Right ventricle myocardium inferior (tissue), 1 donor: Measurements from ENCODE around the gene SLC17A1. TPM values are rescaled to one million over a fixed set of nuclear protein-coding genes. Genes with fewer than 3 reads are reported as not detected.

Experiments
- ATAC-seq: fragments of 200-7000 bp; cut with Tn5 transposase; one replicate; pipeline ENCODE4 v1.9.1; 2020; ENCODE audit warnings: mild to moderate bottlenecking, moderate library complexity
- DNase-seq: peaks from one replicate; pipeline ENCODE4 v3.0.0; 2021; ENCODE audit errors: missing footprints
- intact Hi-C: fragments of 100-400 bp; cut with DNase I; formaldehyde crosslinking; loops from one replicate; pipeline ENCODE4 v1.11.0; 2022
- total RNA-seq: library from RNA; stranded (reverse); fragmentation: NEBNext Ultra II Directional; extraction: Animal tissue kit (Norgen Biotek cat#: 25700); gene quantifications from one replicate; pipeline ENCODE4 v1.2.1, GENCODE V29; 2021
- donor health status: DM: no; HTN: yes; CAD: no; lungs with severe emphysema.

SLC17A1 gene
- total RNA-seq, 1 donor from 2014 or later, result not detected

DNA sequence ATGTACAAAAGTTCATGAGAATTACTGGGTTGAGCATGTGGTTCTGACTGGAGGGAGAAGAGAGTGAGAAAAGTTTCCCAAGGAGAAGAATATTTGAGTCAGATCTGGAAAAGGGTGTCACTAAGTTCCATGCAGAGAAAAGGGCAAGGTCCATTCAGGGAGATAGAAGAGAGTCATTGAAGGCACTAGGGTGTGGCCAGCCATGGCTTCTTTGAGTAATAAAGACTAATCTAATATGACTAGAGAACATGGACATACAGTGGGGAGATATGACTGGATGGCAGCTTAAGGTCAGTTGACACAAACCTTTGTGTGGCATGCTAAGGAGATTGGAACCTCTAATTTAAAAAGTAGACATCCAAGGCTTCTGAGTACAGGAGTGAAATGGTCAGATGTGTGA, 88.0 kb downstream of the SLC17A1 start:
- no peak for ATAC-seq
- intact Hi-C loops, result no loop called here
- no peak for DNase-seq

DNA sequence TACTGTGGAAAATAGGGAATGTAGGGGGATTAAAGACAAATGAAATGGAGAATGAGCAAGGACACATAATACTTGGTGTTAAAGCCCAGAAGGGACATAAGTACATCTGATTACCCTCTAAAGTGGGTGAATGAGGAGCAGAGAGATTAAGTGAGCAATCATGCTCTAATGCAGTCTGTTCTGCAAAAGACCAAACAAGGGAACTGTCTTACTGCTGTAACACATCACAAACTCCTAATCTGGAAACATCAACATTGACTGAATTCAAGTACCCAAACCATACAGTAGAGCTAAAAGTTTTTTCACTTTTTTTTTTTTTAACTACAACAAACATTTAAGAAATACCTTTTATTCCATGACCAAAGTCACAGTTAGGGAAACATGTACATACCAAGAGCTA, 96.6 kb downstream of the SLC17A1 start:
- ATAC-seq (no peak), DNase-seq (no peak)
- intact Hi-C loops, result no loop called here

Other genes starting within 250 kb of the SLC17A1 start
- gene SCGN, start 179.8 kb downstream of the SLC17A1 start, total RNA-seq, result 1.2 TPM
- gene SLC17A4, start 77.3 kb downstream of the SLC17A1 start, total RNA-seq, result not detected
- gene SLC17A3, start 42.2 kb upstream of the SLC17A1 start, total RNA-seq, result not detected
- not detected for gene SLC17A2, start 98.6 kb upstream of the SLC17A1 start, total RNA-seq
- gene TRIM38, start 130.8 kb upstream of the SLC17A1 start, total RNA-seq, result 2.7 TPM